ELF-1 (cell line): ENCODE data around the gene MYO1H.
"Not testable (repeated sequence)": the region's sequence is repeated elsewhere in the genome, so short reads cannot be mapped to it uniquely, and the experiment has no call there.

Experiments used
- DNase-seq: peaks from one replicate; pipeline ENCODE4 v3.0.0-alpha.2; 2016; ENCODE audit warnings: low read depth, low spot score

MYO1H gene

DNA sequence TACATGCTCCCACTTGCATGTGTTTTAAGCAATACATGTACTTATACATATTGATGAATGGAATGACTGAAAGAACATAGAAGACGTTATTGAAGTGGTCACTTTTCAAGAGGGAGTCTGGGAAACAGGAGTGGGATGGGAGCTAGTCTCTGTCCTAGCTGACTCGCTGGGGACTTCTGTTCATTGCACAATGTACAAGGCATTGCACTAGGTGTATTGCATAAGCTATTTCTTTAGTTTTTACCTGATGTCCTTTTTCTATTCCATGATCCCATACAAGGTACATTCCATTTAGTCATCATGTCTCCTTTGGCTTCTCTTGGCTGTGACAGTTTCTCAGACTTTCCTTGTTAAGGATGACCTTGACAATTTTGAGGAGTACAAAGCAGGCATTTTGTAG lies 4.0 kb upstream of the MYO1H start:
- no peak for DNase-seq

GRCh38 chr12:109345428-109345827 lies 2.3 kb upstream of the MYO1H start:
- no peak for DNase-seq

GRCh38 chr12:109346920-109347319 lies 780 bp upstream of the MYO1H start:
- peak; percentile 4 for DNase-seq

GRCh38 chr12:109352184-109352583 lies 4.5 kb downstream of the MYO1H start:
- DNase-seq, result no peak

- no peak for DNase-seq
Observed at GRCh38 chr12:109356577-109356976, 8.9 kb downstream of the MYO1H start.

DNA sequence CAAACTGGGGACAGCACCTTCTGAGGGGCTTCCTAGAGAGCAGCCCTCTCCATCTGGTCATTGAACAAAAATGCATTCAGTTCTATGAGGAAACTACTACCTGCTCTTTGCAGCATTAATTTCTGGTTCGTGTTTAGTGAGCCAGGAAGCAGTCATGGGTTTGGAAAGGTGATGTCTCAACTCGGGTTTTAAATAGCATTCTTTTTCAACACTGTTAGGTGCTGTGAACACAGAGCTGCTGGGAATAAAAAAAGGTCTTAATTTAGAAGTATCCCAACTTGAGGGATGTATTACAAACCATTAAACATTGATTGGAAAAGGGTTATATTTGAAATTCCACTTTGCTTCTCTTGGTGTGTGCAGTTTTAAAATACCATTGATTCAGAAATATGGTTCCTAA lies 9.3 kb downstream of the MYO1H start:
- DNase-seq, result no peak

DNA sequence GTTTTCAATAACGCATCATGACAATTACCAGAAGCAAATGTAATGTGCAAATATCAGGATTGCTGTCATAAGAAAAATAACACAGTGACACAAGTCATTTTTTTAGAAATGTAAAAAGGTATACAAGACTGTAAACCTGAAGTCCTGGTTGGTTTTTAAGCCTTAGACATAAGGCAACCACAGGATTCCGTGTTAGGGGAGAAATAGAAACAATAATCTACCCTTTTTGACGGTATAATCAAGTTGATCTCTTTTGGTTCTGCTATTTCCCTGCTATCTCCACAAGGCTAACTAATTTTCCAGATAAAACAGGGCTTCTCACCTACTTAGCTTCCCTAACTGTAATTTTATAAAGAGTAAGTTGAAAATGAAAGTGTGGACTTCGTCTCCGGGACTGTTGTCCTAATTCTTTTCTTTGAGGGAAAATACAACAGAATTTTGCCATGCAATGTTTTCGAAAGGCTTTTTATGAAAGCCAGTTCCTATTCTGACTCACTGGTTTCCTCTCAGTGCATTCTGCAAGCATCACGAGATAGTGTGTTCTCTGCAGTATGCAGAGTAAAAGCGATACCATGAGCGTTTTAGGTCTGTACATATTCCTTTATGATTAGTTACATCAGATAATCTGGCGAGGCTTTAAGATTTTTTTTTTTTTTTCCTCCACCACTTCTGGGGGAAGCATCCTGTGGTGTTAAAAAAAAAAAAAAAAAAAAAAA lies 10.6 kb downstream of the MYO1H start:
- DNase-seq, result no peak

- DNase-seq, result no peak
Observed at GRCh38 chr12:109359131-109359690, 11.5 kb downstream of the MYO1H start.

DNA sequence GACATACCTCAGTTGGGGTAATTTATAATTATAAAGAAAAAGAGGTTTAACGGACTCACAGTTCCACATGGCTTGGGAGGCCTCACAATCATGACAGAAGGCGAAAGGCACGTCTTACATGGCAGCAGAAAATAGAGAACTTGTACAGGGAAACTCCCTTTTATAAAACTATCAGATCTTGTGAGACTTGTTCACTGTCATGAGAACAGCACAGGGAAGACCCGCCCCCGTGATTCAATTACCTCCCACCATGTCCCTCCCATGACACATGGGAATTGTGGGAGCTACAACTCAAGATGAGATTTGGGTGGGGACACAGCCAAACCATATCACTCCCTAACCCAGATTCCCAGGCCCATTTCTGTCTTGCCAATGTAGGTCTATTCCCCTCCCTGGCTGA lies 22.1 kb downstream of the MYO1H start:
- no peak for DNase-seq

DNA sequence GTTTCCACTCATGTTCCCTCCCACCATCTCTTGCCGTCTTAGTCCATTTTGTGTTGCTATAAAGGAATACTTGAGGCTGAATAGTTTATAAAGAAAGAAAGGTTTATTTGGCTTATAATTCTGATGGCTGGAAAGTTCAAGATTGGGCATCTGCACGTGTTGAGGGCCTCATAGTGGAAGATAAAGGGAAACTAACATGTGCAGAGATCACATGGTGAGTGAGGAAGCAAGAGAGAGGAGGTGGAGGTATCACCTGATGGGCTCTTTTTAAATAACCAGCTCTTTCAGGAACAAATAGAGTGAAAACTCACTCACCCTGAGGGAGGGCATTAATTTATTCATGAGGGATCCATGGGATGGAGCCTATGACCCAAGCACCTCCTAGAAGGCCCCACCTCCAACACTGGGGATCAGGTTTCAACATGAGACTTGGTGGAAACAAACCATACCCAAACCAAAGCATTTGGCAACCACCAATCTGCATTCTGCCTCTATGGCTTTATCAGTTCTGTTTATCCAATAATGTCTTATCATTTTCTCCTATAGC lies 29.5 kb downstream of the MYO1H start:
- DNase-seq, result peak; percentile 6

DNA sequence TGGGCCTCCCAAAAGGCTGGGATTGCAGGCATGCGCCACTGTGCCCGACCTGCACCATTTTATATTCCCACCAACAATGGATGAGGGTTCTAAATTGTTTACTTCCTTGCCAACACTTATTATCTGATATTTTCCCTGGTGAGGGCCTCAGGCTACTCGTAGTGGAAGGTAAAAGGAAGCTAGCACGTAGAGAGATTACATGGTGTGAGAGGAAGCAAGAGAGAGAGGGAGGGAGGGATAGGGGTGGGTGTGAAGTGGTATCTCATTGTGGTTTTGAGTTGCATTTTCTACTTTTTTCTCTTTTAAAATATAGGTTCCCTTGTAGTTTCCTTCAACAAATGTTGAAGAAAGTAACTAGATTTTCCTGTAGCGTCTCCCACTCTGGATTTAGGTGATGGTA lies 30.9 kb downstream of the MYO1H start:
- no peak for DNase-seq

- no peak for DNase-seq
Observed at GRCh38 chr12:109382031-109382430, 34.3 kb downstream of the MYO1H start.

DNA sequence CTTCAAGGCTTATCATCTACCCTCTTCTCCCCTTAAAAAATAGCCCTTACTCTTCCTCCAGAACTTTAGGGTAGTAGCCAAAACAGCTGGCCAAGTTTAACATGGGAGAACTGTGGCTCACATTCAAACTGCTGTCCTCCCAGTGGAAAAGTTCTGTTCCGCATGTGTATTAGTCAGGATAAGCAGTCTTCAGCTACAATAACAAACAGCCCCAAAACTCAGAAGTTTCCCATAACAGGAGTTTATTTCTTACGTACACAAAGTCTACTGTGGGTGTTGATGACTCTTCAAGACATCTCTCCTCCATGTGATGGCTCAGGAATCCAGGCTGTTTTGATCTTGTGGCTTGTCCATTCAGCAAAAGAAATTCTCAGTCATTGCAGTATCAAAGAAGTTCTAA lies 35.5 kb downstream of the MYO1H start:
- no peak for DNase-seq

DNA sequence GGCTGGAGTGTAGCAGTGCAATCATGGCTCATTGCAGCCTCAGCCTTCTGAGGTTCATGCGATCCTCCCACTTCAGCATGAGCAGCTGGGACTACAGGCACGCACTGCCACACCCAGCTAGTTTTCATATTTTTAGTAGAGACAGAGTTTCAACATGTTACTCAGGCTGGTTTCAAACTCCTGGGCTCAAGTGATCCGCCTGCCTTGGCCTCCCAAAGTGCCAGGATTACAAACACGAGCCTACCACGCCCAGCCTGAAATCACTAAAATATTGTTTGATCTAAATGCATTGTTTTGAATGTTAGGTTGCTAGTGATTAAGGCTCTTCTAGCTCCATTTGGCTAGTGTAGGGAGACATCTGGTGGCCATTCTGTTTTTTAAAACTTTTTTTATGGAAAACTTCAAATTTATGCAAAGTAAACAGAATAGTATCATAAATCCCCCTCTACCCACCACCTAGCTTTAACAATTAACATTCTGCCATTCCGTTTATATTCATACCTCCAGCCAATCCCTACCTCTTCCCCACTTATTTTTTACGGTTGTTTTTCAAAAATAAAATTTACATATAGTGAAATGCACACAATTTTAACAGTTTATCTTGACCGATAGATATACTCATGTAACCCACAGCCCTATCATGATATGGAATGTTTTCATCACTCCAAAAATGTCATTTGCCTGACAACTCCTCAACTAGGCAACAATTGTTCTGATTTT lies 37.8 kb downstream of the MYO1H start:
- peak; percentile 17 for DNase-seq

- no peak for DNase-seq
Observed at GRCh38 chr12:109386059-109386433, 38.3 kb downstream of the MYO1H start.

DNA sequence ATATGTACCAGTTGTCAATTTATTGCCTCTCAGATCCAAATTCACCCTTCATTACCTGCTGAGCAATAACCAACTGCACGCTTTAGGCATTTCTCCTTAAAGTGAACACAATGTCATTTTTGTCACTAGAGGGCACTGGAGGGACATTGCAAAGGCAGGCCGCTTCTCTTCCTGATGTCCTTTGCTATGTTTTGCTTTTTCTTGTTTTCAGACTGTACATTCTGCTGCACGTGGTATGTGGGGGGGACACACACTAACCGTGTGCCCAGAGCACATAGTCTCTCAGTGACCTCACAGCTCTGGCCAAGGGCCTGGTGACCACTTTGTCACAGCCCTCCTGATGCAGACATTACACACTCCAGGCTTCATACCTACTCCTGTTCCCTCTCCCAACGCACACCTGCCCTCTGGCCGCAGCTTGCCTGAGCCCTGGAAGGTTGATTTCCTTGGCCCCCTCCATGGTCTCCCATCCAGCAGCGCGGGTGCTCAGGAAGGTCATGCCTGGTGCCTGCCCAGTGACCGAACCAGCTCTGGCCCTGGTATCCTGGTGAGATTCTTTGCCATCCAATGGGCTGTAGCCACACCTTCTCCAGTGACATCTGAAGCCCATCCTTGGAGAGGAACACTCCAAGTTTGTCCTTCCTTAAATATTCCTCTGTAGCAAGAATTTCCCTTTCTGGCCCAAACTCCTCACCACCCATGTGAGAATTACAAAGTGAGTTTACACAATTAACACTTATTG lies 39.9 kb downstream of the MYO1H start:
- DNase-seq, result peak; percentile 30

- no peak for DNase-seq
Observed at GRCh38 chr12:109388167-109388563, 40.5 kb downstream of the MYO1H start.

DNA sequence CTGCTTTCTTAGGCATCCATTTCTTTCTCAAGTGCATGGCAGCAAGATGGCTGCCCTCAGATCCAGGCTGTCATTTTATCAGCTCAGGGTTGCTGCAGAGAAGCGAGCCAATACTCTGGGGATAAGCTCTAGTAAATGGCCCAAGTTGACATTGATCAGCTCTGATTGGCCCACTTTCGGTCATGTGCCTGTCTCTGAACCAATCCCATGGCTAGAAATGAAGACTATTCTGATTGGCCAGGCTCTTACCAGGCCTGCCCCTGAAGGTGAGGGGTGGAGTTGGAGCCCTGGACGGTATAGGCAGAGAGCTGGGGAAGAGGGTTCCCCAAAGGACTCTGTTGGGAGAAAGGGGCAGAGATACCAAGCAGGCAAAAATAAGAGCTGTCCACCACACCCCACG lies 41.4 kb downstream of the MYO1H start:
- DNase-seq, result peak; percentile 11

- peak; percentile 44 for DNase-seq
Observed at GRCh38 chr12:109393437-109394345, 46.0 kb downstream of the MYO1H start.

DNA sequence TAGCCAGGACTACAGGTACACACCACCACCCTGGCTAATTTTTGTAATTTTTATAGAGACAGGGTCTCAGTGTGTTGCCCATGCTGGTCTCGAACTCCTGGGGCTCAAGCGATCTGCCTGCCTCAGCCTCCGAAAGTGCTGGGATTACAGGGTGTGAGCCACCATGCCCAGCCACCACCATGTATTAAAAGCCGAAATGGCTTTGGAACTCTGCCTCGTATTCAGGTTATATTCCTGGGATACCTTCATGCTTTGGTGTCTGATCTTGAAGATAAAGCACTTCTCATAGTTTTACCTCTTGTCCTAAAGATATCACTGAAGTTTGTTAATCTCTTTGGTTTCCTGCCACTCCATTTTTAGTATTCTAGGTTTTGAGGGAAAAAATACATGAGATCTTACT lies 47.2 kb downstream of the MYO1H start:
- no peak for DNase-seq

DNA sequence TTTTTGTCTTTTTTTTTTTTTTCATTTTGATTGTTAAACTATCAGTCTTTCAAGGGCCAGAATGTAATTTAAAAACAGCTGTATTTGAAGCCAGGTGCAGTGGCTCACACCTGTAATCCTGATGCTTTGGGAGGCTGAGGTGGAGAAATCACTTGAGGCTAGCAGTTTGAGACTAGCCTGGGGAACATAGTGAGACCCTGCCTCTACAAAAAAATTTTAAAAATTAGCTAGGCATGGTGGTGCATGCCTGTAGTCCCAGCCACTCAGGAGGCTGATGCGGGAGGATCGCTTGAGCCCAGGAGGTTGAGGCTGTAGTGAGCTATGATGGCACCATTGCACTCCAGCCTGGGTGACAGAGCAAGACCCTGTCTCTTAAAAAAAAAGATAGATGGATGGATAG lies 57.1 kb downstream of the MYO1H start:
- not testable (repeated sequence) for DNase-seq
